Tibial nerve (tissue), 4 donors: Measurements from ENCODE around the gene MRTFB.

Experiments
- EP300 ChIP-seq, 2 donors: sonication (generic); formaldehyde crosslinking; IDR thresholded peaks; one replicate each; pipeline ENCODE4 v1.6.1; 2017; ENCODE audit warnings: antibody characterized with exemption in 2 of 2, mild to moderate bottlenecking in 1 of 2
- POLR2A ChIP-seq, 2 donors: fragments of 450-650 bp; IDR thresholded peaks; one replicate each; pipeline ENCODE4 v1.6.1; 2017; ENCODE audit warnings: antibody characterized with exemption in 2 of 2, mild to moderate bottlenecking in 2 of 2, moderate library complexity in 2 of 2
- TF ChIP-seq, protein P1 (sequence below), 5 experiments: fragments of 200-600 bp in 3 of 5; fragments of 450-650 bp in 2 of 5; sonication (generic) in 3 of 5; IDR thresholded peaks; one replicate each; pipeline ENCODE4 v1.5.1; 2016 to 2019; ENCODE audit warnings: antibody characterized with exemption in 5 of 5, mild to moderate bottlenecking in 3 of 5, moderate library complexity in 2 of 5

DNA sequence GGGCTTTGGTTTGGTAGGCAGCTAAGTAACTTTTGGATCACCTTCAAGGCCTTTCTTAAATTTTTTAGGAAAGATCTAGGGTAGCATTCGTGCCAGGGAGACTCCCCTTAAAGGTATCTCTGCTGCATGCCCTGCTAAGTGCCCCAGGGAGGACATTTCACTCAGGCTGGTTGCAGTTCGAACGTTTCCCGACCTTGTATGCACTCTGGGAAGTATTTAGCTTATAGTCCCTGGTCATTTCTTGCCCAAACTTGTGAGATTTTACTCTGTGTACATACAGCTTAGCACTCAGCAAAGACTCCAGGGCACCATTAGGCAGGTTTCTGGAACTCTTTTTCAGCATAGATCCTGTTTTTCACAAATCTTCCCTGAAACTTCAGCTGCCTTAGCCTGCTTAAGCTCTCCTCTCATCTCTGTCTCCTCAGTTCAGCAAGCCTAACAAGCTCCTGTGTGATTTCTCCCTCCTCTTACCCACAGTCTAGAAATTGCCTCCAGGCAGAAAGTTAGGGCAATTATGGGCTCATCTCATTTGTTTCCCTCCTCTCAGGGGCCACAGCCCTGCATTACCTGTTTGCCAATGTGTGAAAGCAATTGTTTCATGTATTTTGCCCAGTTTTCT is 84.6 kb downstream of the MRTFB start:
- TF ChIP-seq, protein P1, sequence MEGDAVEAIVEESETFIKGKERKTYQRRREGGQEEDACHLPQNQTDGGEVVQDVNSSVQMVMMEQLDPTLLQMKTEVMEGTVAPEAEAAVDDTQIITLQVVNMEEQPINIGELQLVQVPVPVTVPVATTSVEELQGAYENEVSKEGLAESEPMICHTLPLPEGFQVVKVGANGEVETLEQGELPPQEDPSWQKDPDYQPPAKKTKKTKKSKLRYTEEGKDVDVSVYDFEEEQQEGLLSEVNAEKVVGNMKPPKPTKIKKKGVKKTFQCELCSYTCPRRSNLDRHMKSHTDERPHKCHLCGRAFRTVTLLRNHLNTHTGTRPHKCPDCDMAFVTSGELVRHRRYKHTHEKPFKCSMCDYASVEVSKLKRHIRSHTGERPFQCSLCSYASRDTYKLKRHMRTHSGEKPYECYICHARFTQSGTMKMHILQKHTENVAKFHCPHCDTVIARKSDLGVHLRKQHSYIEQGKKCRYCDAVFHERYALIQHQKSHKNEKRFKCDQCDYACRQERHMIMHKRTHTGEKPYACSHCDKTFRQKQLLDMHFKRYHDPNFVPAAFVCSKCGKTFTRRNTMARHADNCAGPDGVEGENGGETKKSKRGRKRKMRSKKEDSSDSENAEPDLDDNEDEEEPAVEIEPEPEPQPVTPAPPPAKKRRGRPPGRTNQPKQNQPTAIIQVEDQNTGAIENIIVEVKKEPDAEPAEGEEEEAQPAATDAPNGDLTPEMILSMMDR (IDR thresholded peaks at IDR 0.05) = no peak
- no peak for TF ChIP-seq POLR2A (IDR thresholded peaks at IDR 0.05)
- no peak for TF ChIP-seq EP300 (IDR thresholded peaks at IDR 0.05)
